D341Med (cell line): Measurements from ENCODE around the gene ADGRL3.
A peak's percentile ranks its signal among the peaks of the same experiment; 100 is the strongest.

Experiments used
- DNase-seq: peaks from one replicate; pipeline ENCODE4 v3.0.0; 2012; ENCODE audit warnings: low spot score

The ADGRL3 gene

DNA sequence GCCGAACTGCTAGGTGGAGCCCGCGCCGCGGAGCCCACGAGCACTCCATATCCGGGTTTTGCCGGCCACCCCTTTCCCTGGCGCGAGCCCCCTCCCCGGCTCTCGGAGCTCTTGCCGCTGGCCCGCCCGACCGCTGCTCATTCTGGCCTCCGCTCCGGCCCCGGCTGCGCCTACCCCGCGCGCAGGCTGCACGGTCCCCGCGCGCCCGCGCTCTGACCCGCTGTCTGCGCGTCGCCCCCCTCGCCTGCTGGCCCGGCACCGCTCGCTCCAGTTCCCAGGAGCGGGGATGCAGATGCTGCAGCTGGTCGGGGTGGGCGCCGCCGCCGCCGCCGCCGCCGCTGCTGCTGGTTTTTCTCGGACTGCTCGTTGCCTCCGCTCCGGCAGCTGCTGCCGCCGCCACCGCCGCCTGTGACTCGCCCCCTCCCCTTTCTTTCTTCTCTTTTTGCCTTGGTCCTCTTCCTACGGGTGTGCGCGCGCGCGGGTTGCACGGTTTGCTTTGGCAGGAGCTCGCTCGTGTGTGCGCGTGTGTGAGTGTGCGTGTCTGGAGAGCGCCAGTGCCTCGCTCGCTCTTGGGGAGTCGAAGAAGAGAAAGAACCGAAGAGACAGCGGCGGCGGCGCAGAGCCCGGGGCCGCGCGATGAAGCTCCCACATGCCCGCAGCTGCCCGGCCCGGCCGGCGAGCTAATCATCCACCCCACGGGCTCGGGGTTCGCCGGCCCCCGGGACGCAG, at the start of gene ADGRL3:
ADGRL3 (plus strand) TSS at position 140 of the 729 bp plus-strand sequence.
- peak; percentile 70 for DNase-seq

GRCh38 chr4:61152433-61152832, 47.7 kb upstream of the ADGRL3 start:
- no peak for DNase-seq

DNA sequence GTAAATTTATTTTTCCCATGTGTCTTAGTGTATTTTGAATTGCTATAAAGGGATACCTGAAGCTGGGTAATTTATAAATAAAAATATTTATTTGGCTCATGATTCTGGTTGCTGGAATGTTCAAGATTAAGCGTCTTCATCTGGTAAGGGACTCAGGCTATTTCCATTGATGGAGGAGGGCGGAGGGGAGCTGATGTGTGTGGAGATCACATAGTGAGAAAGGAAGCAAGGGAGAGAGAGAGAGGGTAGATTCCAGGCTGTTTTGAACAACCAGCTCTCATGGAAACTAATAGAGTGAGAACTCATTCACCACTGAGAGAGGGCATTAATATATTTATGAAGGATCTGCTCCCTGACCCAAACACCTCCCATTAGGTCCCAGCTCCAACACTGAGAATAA, 39.6 kb upstream of the ADGRL3 start:
- no peak for DNase-seq

GRCh38 chr4:61162116-61162515, 38.0 kb upstream of the ADGRL3 start:
- DNase-seq, result no peak

GRCh38 chr4:61173799-61174198, 26.3 kb upstream of the ADGRL3 start:
- no peak for DNase-seq

- DNase-seq, result no peak
Measured at GRCh38 chr4:61175495-61175894, 24.6 kb upstream of the ADGRL3 start.

GRCh38 chr4:61177367-61177766, 22.8 kb upstream of the ADGRL3 start:
- DNase-seq, result no peak

DNA sequence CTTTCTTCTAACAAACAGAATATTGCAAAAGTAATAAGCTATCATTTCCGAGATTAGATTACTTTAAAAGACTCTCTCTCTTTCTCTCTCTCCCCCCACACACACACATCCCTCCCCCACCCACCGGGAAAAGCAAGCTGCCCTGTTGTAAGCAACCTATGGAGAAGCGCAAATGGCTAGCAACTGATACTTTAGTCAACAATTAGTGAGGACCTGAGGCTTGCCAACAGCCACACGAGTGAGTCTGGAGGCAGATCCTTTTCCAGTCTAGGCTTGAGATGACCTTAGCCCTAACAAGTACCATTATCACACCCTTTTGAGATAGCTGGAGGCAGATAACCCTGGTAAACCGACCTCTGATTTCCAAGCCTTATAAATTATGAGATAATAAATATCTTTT, 19.7 kb upstream of the ADGRL3 start:
- DNase-seq, result no peak

- DNase-seq, result no peak
Measured at GRCh38 chr4:61182915-61183314, 17.2 kb upstream of the ADGRL3 start.

GRCh38 chr4:61185288-61185687, 14.8 kb upstream of the ADGRL3 start:
- no peak for DNase-seq

DNA sequence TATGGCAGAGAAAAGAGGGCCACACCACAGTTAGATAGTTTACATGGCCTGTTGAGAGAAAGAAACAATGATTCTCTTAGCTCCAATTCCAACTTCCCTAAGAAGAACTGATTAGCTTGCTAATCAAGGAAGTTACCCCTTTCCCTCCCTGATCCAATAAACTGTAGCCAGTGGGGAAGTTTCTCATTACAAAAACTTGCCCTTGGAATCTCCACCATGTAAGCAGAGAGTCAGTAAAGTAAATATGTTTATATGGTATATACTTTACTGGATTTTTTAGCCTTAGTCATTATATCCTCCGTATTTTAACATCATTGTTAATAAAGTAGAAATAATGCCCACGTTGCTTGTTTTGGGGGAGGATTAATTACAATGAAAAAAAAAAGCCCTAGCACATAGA, 7.7 kb upstream of the ADGRL3 start:
- no peak for DNase-seq

DNA sequence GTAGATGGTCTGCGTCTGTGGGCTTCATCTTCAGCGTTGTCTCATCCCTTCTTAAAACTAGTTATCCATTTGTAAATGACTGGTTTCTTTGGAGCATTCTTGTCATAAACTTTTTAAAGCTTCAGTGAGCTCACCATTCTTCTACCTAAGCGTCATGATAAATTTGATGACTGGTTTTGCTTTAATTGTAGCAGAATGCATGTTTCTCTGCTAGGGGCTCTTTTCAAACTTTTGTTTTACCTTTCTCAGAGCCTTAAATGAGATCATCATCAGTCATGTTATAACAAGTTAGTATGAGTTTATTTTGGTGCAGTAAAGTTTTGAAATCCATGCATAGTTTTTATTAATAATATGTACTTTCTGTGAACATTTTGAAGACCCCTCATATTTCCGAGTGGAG, 6.3 kb upstream of the ADGRL3 start:
- no peak for DNase-seq

GRCh38 chr4:61194571-61194970, 5.6 kb upstream of the ADGRL3 start:
- DNase-seq, result no peak

- DNase-seq, result no peak
Measured at GRCh38 chr4:61195101-61195500, 5.0 kb upstream of the ADGRL3 start.

DNA sequence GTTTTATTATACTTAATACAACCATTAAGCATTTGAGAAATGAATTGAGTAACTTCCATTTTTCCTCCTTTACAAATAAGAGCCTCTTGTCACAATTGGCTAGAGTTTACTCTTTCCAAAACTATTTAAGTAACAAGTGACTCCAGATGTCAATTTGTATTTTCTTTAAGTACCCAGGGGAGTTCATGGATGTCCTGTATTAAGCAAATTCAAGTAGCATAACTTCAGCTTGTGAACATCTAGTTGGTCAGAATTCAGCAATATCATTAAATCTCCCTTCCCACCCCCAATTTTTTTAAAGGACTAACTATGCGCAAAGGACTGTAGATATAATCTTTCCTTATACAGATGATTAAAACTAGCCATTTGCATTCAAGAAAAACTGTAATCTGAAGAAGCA, 1.4 kb upstream of the ADGRL3 start:
- DNase-seq, result no peak

- no peak for DNase-seq
Measured at GRCh38 chr4:61199873-61200186, 296 bp upstream of the ADGRL3 start.

DNA sequence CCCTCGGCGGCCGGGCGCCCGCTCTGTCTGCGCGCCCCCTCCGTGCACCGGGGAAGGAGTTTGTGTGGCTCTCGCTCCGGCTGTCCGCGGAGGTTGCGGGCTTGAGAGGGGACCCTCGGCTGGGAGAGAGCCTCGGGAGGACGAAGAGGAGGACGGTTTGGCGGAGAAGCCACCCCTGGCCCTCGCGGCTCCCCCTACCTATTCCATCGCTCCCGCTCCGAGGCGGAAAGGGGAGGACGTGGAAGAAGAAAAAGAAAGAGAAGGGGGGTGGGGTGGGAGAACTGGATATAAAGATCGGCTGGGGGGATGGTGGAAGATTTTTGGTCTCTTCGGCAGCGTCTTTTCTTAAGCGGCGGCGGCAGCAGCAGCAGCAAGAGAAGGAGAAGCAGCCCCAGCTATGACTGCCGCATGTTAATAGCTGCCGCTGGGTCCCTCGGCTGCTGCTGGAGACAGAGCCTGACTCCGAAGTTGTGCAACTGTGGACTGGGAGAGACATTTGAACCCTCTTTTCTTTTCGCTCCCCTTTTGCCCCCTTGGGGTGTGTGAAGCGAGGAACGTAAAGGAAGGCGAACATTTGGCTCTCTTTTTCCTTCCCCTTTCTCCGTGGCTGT, 895 bp downstream of the ADGRL3 start:
- DNase-seq, result peak; percentile 68

GRCh38 chr4:61201561-61201960, 1.4 kb downstream of the ADGRL3 start:
- peak; percentile 41 for DNase-seq

DNA sequence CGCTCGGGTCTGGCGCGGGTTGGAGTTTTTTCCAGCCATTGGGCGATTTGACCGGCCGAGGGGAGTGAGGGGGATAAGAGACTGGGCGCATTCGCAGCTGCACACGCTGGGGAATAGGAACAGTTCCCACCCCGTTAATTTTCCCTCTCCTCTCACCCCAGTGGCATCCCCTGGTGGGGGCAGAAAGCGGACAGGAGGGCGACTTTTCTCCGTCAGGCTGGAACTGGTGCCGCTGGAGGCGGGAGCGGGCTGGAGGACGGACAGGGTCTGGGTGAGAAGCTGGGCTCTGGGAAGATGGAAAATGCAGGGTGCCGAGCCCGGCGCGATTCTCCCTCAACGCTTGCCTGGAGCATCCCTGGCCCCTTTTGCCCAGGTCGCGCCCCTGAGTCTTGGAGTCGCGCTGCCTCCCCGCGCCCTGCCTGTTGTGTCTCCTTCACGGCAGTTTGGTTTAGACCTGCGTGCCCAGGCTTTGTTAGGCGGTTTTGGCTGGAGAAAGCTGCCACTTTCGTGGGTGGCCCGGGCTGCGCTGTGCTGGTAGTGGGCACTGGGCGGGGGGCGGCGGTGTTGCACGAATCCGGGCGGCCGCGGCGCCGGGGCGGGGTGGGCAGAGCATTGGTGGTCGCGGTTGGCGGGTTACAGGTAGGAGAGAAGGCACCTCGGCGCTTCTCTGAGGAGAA, 2.0 kb downstream of the ADGRL3 start:
- DNase-seq, result peak; percentile 55

GRCh38 chr4:61202638-61203435, 2.7 kb downstream of the ADGRL3 start:
- peak; percentile 50 for DNase-seq

GRCh38 chr4:61203436-61203790, 3.3 kb downstream of the ADGRL3 start:
- DNase-seq, result no peak

DNA sequence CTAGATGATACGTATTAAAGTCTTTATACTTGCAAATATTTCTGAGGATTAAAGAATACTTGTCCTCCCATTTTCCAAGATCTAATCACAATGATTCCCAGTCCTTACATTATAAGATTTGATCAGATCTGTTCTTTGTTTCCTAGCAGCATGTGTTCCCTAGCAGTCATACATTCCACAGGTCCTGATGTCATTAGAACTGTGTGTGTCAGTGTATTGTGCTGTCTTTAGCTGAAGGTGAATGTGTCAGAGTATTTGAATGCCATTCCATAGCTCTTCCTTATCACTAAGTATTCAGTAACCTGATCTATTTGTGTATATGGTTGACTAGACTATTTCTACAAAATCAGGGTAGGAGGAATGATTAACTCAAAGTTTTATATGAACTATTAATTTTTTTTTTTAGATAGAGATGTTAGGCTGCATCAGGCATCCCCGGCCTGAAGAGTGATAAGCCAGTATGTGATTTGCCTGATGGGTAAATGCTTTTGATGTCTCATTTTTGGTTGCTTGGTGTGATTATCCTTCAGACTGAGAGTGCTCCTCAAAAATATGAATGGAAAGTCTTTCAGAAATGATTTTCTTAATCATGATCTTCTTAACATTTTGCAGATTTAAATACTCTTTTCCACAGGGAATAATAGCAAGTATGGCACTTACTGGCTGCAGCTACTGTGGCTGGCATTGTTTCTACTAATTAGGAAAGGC, 4.4 kb downstream of the ADGRL3 start:
- no peak for DNase-seq
